HG03432 (cell line): ENCODE data around the gene ARPC5L.
"Not testable (repeated sequence)": the region's sequence is repeated elsewhere in the genome, so short reads cannot be mapped to it uniquely, and the experiment has no call there.

Source experiments
- ATAC-seq: cut with Tn5 transposase; IDR thresholded peaks from one replicate; pipeline ENCODE4 v1.9.1; 2021; ENCODE audit warnings: mild to moderate bottlenecking, moderate library complexity; ENCODE audit not compliant: unreplicated experiment

The ARPC5L gene

GRCh38 chr9:124887832-124888231 is 25.9 kb downstream of the ARPC5L start:
- no peak for ATAC-seq

- ATAC-seq = no peak
Observed at GRCh38 chr9:124889006-124889405, 27.1 kb downstream of the ARPC5L start.

GRCh38 chr9:124890179-124890578 is 28.2 kb downstream of the ARPC5L start:
- no peak for ATAC-seq

- ATAC-seq = no peak
Observed at GRCh38 chr9:124894035-124894740, 32.3 kb downstream of the ARPC5L start.

- no peak for ATAC-seq
Observed at GRCh38 chr9:124894741-124895170, 32.8 kb downstream of the ARPC5L start.

GRCh38 chr9:124897570-124898460 is 35.9 kb downstream of the ARPC5L start:
- no peak for ATAC-seq

- ATAC-seq = no peak
Observed at GRCh38 chr9:124899845-124900244, 37.9 kb downstream of the ARPC5L start.

- ATAC-seq = no peak
Observed at GRCh38 chr9:124906966-124907365, 45.0 kb downstream of the ARPC5L start.

GRCh38 chr9:124908098-124908497 is 46.2 kb downstream of the ARPC5L start:
- no peak for ATAC-seq

GRCh38 chr9:124911766-124912165 is 49.8 kb downstream of the ARPC5L start:
- ATAC-seq = no peak

GRCh38 chr9:124913378-124913777 is 51.4 kb downstream of the ARPC5L start:
- ATAC-seq = no peak

- no peak for ATAC-seq
Observed at GRCh38 chr9:124914753-124915405, 52.9 kb downstream of the ARPC5L start.

- ATAC-seq = not testable (repeated sequence)
Observed at GRCh38 chr9:124920394-124920793, 58.5 kb downstream of the ARPC5L start.
